GM18870 (cell line): ENCODE results near the gene MYO3B.
"Not testable (repeated sequence)": the region's sequence is repeated elsewhere in the genome, so short reads cannot be mapped to it uniquely, and the experiment has no call there.

Experiments used
- ATAC-seq: cut with Tn5 transposase; IDR thresholded peaks from one replicate; pipeline ENCODE4 v1.9.1; 2021; ENCODE audit warnings: moderate library complexity; ENCODE audit not compliant: unreplicated experiment

MYO3B gene

GRCh38 chr2:170582751-170583463, 405.0 kb downstream of the MYO3B start:
- no peak for ATAC-seq

DNA sequence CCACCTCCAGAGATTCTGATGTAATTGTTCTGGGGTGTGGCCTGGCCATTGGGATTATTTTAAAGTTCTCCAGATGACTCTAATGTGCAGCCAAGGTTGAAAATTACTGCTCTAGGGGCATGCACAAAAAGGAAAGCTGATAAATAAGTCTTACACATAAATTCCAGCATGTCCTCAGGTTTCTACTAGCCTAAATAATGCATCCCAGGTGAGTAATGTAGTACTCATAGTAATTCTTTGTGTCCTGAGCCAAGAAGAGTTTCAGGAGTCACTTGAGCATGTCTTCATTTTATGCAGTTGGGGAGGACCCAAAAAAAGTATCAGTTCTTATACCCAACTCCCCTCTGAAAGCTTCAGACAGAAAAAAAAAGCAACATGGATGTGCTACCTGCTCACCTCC, 407.1 kb downstream of the MYO3B start:
- ATAC-seq: no peak

DNA sequence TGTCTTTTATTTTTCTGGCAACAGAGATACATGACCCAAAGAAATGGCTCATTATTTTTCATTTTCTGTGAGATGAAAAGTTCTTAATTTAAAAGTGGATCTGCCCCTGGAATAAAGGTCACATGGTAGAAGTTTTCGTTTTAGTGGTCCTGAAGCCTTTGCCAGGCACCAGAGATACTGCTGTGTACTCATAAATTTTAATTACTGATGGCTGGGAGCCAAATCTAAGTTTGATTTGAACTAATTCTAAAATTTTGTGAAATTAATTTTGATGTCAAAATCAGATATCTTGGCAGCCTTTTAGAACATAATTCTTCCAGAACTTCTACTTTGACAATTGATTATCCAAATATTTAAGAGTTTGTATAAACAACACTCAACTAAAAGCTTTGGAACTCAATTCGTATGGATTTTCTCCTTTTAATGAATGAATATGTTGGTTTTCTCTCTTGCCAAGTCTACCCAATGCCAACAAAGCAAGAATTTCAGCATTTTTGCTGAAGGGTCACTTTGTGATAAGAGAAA, 408.7 kb downstream of the MYO3B start:
- no peak for ATAC-seq

GRCh38 chr2:170587117-170587516, 409.2 kb downstream of the MYO3B start:
- ATAC-seq: no peak

GRCh38 chr2:170587922-170588321, 410.0 kb downstream of the MYO3B start:
- no peak for ATAC-seq

DNA sequence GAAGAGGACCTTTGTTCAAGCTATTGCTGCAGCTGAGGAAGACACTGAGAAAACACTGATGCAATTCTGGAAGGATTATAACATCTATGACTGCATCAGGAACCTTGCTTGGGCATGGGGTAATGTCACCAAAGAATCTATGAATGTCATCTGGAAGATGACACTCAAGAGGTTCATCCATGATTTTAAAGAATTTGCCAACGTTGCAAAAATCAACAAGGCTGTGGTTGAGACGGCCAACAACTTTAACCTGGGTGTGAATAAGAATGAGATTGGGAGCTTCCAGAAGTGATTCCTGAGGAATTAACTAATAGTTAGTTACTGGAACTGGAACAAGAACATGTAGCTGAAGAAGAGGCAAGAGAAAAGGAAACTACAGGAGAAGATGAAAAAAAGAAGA, 410.8 kb downstream of the MYO3B start:
- no peak for ATAC-seq

- ATAC-seq: no peak
Observed at GRCh38 chr2:170596576-170596975, 418.6 kb downstream of the MYO3B start.

DNA sequence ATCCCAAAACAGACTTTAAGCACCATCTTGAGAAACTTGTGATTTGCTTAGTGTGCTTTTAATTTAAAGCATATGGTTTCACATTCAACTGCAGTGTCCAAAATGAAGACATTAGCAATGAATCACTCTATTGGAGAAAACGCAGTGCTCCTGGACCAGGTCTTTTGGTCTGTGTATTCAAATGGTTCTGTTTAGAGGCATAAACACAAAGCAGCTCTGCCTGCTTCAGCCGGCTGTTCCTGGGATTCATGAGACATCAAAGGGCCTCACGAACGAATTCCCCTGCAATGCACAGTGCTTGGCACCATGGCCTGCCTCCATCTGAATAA, 420.1 kb downstream of the MYO3B start:
- ATAC-seq: no peak

DNA sequence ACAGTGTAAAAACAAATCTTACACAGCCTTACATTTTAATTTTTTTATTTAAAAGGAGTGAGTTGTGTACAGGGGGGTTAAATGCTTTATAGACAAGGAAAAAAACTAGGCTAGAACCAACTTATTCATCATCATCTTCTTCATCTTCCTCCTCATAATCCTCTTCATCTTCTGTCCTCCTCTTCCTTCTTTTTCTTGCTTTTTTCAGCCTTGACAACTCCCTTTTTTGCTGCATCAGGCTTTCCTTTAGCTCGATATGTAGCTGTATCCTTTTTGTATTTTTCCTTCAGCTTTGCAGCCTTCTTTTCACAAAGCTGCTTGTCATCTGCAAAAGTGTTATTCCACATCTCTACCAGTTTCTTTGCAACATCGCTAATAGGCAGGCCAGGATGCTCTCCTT, 423.5 kb downstream of the MYO3B start:
- ATAC-seq: no peak

- no peak for ATAC-seq
Observed at GRCh38 chr2:170605862-170606261, 427.9 kb downstream of the MYO3B start.

GRCh38 chr2:170607171-170607570, 429.2 kb downstream of the MYO3B start:
- ATAC-seq: no peak

DNA sequence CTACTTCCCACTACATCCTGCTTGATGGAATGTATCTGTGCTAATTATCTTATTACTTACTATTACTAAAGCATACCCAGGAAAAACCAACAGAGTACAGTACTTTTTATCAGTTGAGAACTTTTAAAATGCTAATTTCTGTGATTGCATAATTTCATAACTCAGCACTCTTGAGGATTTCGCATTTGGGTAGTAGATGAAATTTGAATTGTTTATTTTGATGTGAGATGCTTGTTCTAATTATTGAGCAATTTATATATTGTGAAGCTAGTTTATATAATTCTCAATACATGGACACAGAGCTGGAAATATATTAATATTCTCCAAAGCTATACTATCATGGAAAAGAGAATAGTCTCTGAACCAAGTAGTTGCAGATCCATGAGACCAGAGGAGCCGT, 432.7 kb downstream of the MYO3B start:
- no peak for ATAC-seq

- not testable (repeated sequence) for ATAC-seq
Observed at GRCh38 chr2:170618948-170619347, 441.0 kb downstream of the MYO3B start.

DNA sequence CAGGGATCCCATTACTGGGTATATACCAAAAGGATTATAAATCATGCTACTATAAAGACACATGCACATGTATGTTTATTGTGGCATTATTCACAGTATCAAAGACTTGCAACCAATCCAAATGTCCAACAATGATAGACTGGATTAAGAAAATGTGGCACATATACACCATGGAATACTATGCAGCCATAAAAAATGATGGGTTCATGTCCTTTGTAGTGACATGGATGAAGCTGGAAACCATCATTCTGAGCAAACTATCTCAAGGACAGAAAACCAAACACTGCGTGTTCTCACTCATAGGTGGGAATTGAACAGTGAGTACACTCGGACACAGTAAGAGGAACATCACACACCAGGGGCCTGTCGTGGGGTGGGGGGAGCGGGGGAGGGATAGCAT, 457.1 kb downstream of the MYO3B start:
- ATAC-seq: not testable (repeated sequence)

DNA sequence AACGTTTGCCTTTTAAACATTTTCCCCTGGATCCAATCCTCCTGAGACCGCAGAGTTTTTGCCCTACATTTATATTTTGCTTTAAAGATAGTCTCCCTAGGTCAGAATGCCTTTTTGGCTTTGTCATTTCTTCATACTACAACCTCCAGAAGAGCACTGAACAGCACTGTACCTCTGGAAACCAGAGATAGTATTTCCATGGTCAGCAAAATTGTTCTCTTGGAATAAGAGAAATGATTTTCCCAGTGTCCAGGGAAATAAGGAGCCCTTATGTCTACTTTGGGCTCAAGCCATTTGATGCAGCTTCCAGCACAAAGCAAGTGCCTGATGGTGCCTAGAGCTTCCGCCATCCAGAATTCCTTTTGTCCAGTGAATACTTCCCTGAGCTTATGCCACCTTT, 461.7 kb downstream of the MYO3B start:
- ATAC-seq: no peak

DNA sequence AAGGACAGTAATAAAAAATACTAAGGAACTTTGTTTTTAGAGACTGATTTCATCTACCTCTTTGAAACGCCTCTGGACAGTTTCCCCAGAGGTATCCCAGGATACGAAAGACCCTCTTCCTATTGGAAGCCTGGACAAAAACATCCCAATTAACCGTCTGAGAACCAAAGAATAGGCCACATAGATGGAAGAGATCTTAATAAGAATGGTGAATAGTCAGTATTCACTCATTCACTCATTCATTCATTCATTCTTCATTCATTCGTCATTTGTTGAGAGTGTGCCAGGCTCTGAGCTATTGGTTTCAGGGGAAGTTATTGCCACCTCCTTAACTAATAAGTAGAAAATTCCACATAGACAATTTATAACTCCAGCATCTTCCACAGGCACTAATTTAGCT, 464.0 kb downstream of the MYO3B start:
- ATAC-seq: no peak

- no peak for ATAC-seq
Observed at GRCh38 chr2:170643346-170643745, 465.4 kb downstream of the MYO3B start.

DNA sequence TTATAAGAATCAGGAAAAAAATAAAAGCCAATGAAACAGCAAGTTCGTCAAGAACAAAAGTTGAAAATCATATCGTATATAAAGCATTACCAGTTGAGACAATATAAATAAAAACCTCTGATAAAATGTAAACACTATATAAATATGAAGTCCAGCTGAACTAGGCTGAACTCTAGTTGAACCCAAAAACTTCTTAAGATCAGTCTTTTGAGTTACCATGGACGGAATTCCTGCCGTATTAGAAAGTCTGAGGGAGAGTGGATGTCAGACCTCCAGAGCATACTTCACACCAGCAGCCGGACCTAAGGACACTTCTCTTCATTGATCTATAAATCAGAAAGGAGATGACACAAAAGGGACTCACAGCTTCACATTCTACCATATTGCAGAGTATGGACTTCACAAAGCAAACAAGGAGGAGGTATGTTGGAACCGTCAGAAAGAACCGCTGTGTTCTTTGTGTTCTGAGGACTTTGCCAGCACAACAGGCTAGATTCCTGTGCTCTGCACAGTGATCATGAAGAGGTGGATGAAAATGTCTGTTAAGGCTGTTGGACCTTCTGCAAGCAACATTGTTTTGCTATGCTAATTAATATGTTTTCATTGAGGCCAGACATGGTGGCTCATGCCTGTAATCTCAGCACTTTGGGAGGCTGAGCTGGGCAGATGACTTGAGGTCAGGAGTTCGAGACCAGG, 469.9 kb downstream of the MYO3B start:
- ATAC-seq: no peak

GRCh38 chr2:170651624-170652325, 473.8 kb downstream of the MYO3B start:
- no peak for ATAC-seq

- no peak for ATAC-seq
Observed at GRCh38 chr2:170652637-170653417, 474.9 kb downstream of the MYO3B start.

DNA sequence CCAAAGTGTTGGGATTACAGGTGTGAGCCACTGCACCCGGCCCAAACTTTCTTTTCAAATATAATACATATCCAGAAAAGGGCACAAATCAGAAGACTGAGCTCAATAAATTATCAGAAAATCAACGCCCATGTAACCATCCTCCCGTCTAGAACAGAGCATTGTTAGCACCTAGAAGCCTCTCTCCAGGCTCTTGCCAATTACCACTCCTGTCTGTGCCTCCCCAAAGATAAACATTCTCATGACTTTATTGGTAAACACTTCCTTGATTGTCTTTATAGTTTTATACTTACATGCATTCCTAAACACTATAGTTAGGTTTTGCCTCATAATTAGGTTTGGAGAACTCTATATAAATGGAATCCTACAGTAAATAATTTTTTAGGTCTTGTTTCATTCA, 478.7 kb downstream of the MYO3B start:
- no peak for ATAC-seq
